ENCODE data around the gene MEIS1.

MEIS1 gene

GRCh38 chr2:66431846-66432587 is 2.9 kb upstream of the MEIS1 start:
- DNase-seq, result no peak

- DNase-seq, result peak; percentile 95 to 99 (median 98)
These were observed 1.9 kb upstream of the MEIS1 start for GRCh38 chr2:66432801-66433694.

GRCh38 chr2:66433695-66433944 is 1.3 kb upstream of the MEIS1 start:
- DNase-seq, result no peak

GRCh38 chr2:66433945-66434678 is 813 bp upstream of the MEIS1 start:
- DNase-seq, result peak; percentile 85 to 93 (median 88)

- peak in 1 of 3 experiments; percentile 62 for DNase-seq
These were observed 587 bp downstream of the MEIS1 start for GRCh38 chr2:66435549-66435875.

GRCh38 chr2:66435963-66436362 is 1.0 kb downstream of the MEIS1 start:
- DNase-seq, result no peak

GRCh38 chr2:66436581-66437001 is 1.7 kb downstream of the MEIS1 start:
- DNase-seq, result peak in 2 of 3 experiments; percentile 28 to 71

GRCh38 chr2:66437109-66437690 is 2.3 kb downstream of the MEIS1 start:
- DNase-seq, result peak in 2 of 3 experiments; percentile 52 to 79

GRCh38 chr2:66437691-66438497 is 3.0 kb downstream of the MEIS1 start:
- peak in 2 of 3 experiments; percentile 77 to 86 for DNase-seq

GRCh38 chr2:66438498-66438833 is 3.5 kb downstream of the MEIS1 start:
- no peak for DNase-seq

GRCh38 chr2:66438891-66439811 is 4.2 kb downstream of the MEIS1 start:
- DNase-seq, result no peak

- DNase-seq, result no peak
These were observed 5.1 kb downstream of the MEIS1 start for GRCh38 chr2:66439812-66440542.

- DNase-seq, result no peak
These were observed 6.0 kb downstream of the MEIS1 start for GRCh38 chr2:66440708-66441497.

GRCh38 chr2:66441581-66442320 is 6.8 kb downstream of the MEIS1 start:
- DNase-seq, result no peak

GRCh38 chr2:66442516-66443185 is 7.7 kb downstream of the MEIS1 start:
- DNase-seq, result no peak

- no peak for DNase-seq
These were observed 8.5 kb downstream of the MEIS1 start for GRCh38 chr2:66443186-66443978.

Data from NCI-H1417 (cell line).